Measurements from ENCODE around the gene TRIM47. TPM values are rescaled to one million over a fixed set of nuclear protein-coding genes. Genes with fewer than 3 reads are reported as not detected.
A peak's percentile ranks its signal among the peaks of the same experiment; 100 is the strongest.

The TRIM47 gene
- total and polyA plus RNA-seq, 2 of the 13 experiments (the other 11 are each of a cell fraction or from before 2014, with no cell fraction given) = 33.5 to 82.0 TPM

GRCh38 chr17:75869282-75870141 lies 8.9 kb downstream of the TRIM47 start (continued):
- TF ChIP-seq GATAD2A (CRISPR knock-in tag; IDR thresholded peaks at IDR 0.05) (peak; percentile 97), ZNF12 (CRISPR knock-in tag; IDR thresholded peaks at IDR 0.05) (peak; percentile 27), FOXP1 (IDR thresholded peaks at IDR 0.05) (peak; percentile 92), FOXP1 (CRISPR knock-in tag; IDR thresholded peaks at IDR 0.05) (peak; percentile 94), PREB (CRISPR knock-in tag; IDR thresholded peaks at IDR 0.05) (no peak), MTA1 (CRISPR knock-in tag; IDR thresholded peaks at IDR 0.05; ENCODE audit: borderline replicate concordance) (peak; percentile 63), DR1 (CRISPR knock-in tag; IDR thresholded peaks at IDR 0.05) (no peak), GRHL1 (CRISPR knock-in tag; conservative IDR thresholded peaks at IDR 0.05) (no peak), ZNF513 (CRISPR knock-in tag; conservative IDR thresholded peaks at IDR 0.05) (no peak), GLI4 (CRISPR knock-in tag; IDR thresholded peaks at IDR 0.05; ENCODE audit: borderline replicate concordance) (no peak), ETV5 (CRISPR knock-in tag; IDR thresholded peaks at IDR 0.05; ENCODE audit: borderline replicate concordance) (no peak; the same call in 1 of the 2 replicates), ELF1 (CRISPR knock-in tag; IDR thresholded peaks at IDR 0.05) (no peak), NFIB (CRISPR knock-in tag; IDR thresholded peaks at IDR 0.05; ENCODE audit: borderline replicate concordance) (no peak), HDAC6 (IDR thresholded peaks at IDR 0.05; ENCODE audit: low read depth, low read length) (no peak), NBN (conservative IDR thresholded peaks at IDR 0.05) (no peak), TCF7 (IDR thresholded peaks at IDR 0.05; ENCODE audit: low read depth) (no peak), ARID4A (CRISPR knock-in tag; IDR thresholded peaks at IDR 0.05; ENCODE audit: borderline replicate concordance) (peak; percentile 61; the same call in 1 of the 2 replicates), SMAD3 (CRISPR knock-in tag; IDR thresholded peaks at IDR 0.05) (peak; percentile 97), NFIC (IDR thresholded peaks at IDR 0.05; ENCODE audit: low read length) (peak; percentile 68; the same call in 1 of the 2 replicates), CERS6 (CRISPR knock-in tag; IDR thresholded peaks at IDR 0.05) (no peak)

Measured in HepG2 (cell line).